Neuronal stem cell (in vitro differentiated cells): ENCODE results near the gene DPP6.

Experiments used
- DNase-seq: peaks from one replicate; pipeline ENCODE4 v3.0.0-alpha.2; 2013; ENCODE audit warnings: low spot score
- H2AFZ ChIP-seq: one replicate; pipeline ENCODE4 v1.6.1; 2013; ENCODE audit warnings: mild to moderate bottlenecking, low read length, inconsistent platforms
- H2AK5ac ChIP-seq: 2 replicates; pipeline ENCODE4 v1.6.1; 2013; ENCODE audit warnings: low read depth, mild to moderate bottlenecking, inconsistent platforms, low read length, moderate library complexity, mixed read lengths
- H2BK120ac ChIP-seq: 2 replicates; pipeline ENCODE4 v1.6.1; 2013; ENCODE audit warnings: low read depth, mild to moderate bottlenecking, inconsistent platforms, low read length, moderate library complexity, mixed read lengths
- H2BK12ac ChIP-seq: one replicate; pipeline ENCODE4 v1.6.1; 2013; ENCODE audit warnings: low read length, inconsistent platforms
- H2BK15ac ChIP-seq: 2 replicates; pipeline ENCODE4 v1.6.1; 2013; ENCODE audit warnings: mild to moderate bottlenecking, low read length, inconsistent platforms, mixed read lengths
- H2BK5ac ChIP-seq: one replicate; pipeline ENCODE4 v1.6.1; 2013; ENCODE audit warnings: inconsistent platforms, mild to moderate bottlenecking, low read length, moderate library complexity
- H3K14ac ChIP-seq: one replicate; pipeline ENCODE4 v1.6.1; 2013; ENCODE audit warnings: low read length, inconsistent platforms
- H3K18ac ChIP-seq: 2 replicates; pipeline ENCODE4 v1.6.1; 2013; ENCODE audit warnings: low read length, inconsistent platforms
- H3K23ac ChIP-seq: 2 replicates; pipeline ENCODE4 v1.6.1; 2013; ENCODE audit warnings: low read depth, mild to moderate bottlenecking, mixed read lengths, low read length, inconsistent platforms; ENCODE audit not compliant: poor library complexity
- H3K27ac ChIP-seq: replicated peaks from 3 replicates; pipeline ENCODE4 v1.5.1; 2013; ENCODE audit warnings: low read length, inconsistent platforms
- H3K27me3 ChIP-seq, 3 experiments: 2 replicates each; pipeline ENCODE4 v1.6.1; 2013; ENCODE audit warnings: low read length in 3 of 3, mild to moderate bottlenecking in 2 of 3, inconsistent platforms in 1 of 3, low read depth in 1 of 3, mixed read lengths in 1 of 3, moderate library complexity in 1 of 3; ENCODE audit not compliant: control insufficient read depth in 3 of 3, insufficient read depth in 3 of 3
- H3K36me3 ChIP-seq, 2 donors: replicated peaks in 1 of 2; 2 replicates each; pipeline ENCODE4 v1.6.1; 2013; ENCODE audit warnings: low read length in 2 of 2; ENCODE audit not compliant: control insufficient read depth in 2 of 2, insufficient read depth in 2 of 2
- H3K4ac ChIP-seq: 2 replicates; pipeline ENCODE4 v1.6.1; 2013; ENCODE audit warnings: inconsistent platforms, mild to moderate bottlenecking, low read length, moderate library complexity
- H3K4me1 ChIP-seq, 2 donors: 1 replicate in 1 of 2; 2 replicates in 1 of 2; pipeline ENCODE4 v1.6.1; 2013; ENCODE audit warnings: low read length in 2 of 2, low read depth in 1 of 2; ENCODE audit not compliant: control insufficient read depth in 2 of 2, insufficient read depth in 1 of 2
- H3K4me2 ChIP-seq: one replicate; pipeline ENCODE4 v1.6.1; 2013; ENCODE audit warnings: mild to moderate bottlenecking, low read length, inconsistent platforms; ENCODE audit not compliant: insufficient read depth, poor library complexity, severe bottlenecking
- H3K4me3 ChIP-seq, 2 donors: 2 replicates each; pipeline ENCODE4 v1.5.1; 2013; ENCODE audit warnings: low read length in 2 of 2, mild to moderate bottlenecking in 2 of 2, inconsistent platforms in 1 of 2, moderate library complexity in 1 of 2
- H3K79me1 ChIP-seq: one replicate; pipeline ENCODE4 v1.6.1; 2013; ENCODE audit warnings: low read depth, mild to moderate bottlenecking, inconsistent platforms, low read length, moderate library complexity
- H3K9ac ChIP-seq: one replicate; pipeline ENCODE4 v1.6.1; 2013; ENCODE audit warnings: mild to moderate bottlenecking, low read depth, low read length, inconsistent platforms; ENCODE audit not compliant: poor library complexity
- H3K9me3 ChIP-seq, 2 donors: replicated peaks in 1 of 2; 2 replicates each; pipeline versions ENCODE3 to v1.6.1; 2013; ENCODE audit warnings: low read length in 2 of 2, mild to moderate bottlenecking in 2 of 2, inconsistent platforms in 1 of 2, low read depth in 1 of 2, mixed read lengths in 1 of 2, moderate library complexity in 1 of 2; ENCODE audit not compliant: control insufficient read depth in 2 of 2, insufficient read depth in 1 of 2
- H4K8ac ChIP-seq: one replicate; pipeline ENCODE4 v1.6.1; 2013; ENCODE audit warnings: low read depth, mild to moderate bottlenecking, inconsistent platforms, low read length, moderate library complexity
- H4K91ac ChIP-seq: one replicate; pipeline ENCODE4 v1.6.1; 2013; ENCODE audit warnings: low read length, low read depth, mild to moderate bottlenecking, inconsistent platforms; ENCODE audit not compliant: poor library complexity
- WGBS, 2 donors: extraction: QIAGEN DNeasy Blood & Tissue Kit; methylation state at CpG; one replicate each; pipeline ENCODE4 v1.1.7; 2013; ENCODE audit warnings: missing lambda C conversion rate in 2 of 2, mixed read lengths in 1 of 2; ENCODE audit not compliant: insufficient read length in 2 of 2, insufficient replicate concordance in 1 of 2; ENCODE audit errors: extremely low coverage in 2 of 2; 5-methylcytosine and 5-hydroxymethylcytosine counted together

The DPP6 gene

DNA sequence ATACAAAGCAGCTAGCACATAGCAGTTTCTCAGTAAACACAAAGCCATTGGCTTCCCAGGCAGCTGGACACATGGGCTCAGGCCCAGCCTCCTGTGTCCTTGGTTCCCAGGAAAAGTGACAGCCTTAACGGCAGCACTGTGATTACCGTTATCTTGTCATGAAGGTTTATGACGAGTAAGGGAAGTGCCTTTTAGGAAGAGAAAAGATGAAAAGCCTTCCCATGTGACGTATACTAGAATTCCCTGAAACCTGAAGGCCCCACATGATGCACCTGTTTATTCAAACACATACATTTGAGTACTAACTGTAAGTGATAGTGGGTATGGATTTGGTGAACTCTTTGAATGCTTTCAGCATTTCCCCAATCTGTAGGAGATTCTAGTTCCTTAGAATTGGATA is 244.2 kb downstream of the DPP6 start:
- H4K91ac ChIP-seq: no peak overlapping the region
- H2BK15ac ChIP-seq: no peak overlapping the region
- H2BK5ac ChIP-seq: no peak overlapping the region
- WGBS, 2 donors: no CpG with 5 or more reads among the region's 4 CpGs
- no peak overlapping the region for H3K4ac ChIP-seq
- H3K79me1 ChIP-seq: no peaks in the 10 kb centered on the region
- no peaks in the 10 kb centered on the region for H3K4me1 ChIP-seq
- H3K9ac ChIP-seq: no peak overlapping the region
- no peak overlapping the region for H2AFZ ChIP-seq
- no peaks in the 10 kb centered on the region for H3K36me3 ChIP-seq
- no peaks in the 10 kb centered on the region for H3K9me3 ChIP-seq
- H4K8ac ChIP-seq: no peak overlapping the region
- no peak overlapping the region for H2AK5ac ChIP-seq
- H3K4me3 ChIP-seq: no peak overlapping the region
- no peak overlapping the region for H2BK120ac ChIP-seq
- no peaks in the 10 kb centered on the region for H3K27me3 ChIP-seq
- no peak overlapping the region for H3K27ac ChIP-seq
- H3K18ac ChIP-seq: no peak overlapping the region
- no peak overlapping the region for H3K4me2 ChIP-seq
- no peak overlapping the region for H3K23ac ChIP-seq
- no peak for DNase-seq
- H3K14ac ChIP-seq: no peak overlapping the region
- H2BK12ac ChIP-seq: no peak overlapping the region

DNA sequence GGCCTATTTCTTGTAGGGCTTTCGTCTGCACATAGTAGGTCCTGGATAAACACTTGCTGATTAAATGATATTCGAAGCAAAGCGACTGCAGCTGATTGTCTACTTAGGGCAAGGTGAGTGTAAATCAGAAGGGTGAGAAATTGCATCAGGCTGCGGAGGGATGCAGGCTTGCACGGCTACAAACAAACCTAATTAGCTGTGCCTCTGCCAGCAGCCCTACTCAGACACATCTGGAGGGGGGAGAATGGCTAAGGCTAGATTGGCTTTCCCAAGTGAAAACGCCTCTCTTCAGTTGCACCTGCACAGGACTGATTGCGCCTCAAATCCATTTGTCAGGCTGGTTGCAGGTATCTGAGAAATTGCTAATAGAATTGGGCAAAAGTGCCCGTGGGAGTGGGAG is 247.5 kb downstream of the DPP6 start:
- H3K9me3 ChIP-seq: no peaks in the 10 kb centered on the region
- H3K36me3 ChIP-seq: no peaks in the 10 kb centered on the region
- no CpG with 5 or more reads among the region's 8 CpGs for WGBS, 2 donors
- DNase-seq: no peak
- H3K4me1 ChIP-seq: peaks cover 0 to 4% of the 10 kb centered on the region in 2 donors
- H2BK5ac ChIP-seq: no peak overlapping the region
- no peak overlapping the region for H3K4me2 ChIP-seq
- H3K27me3 ChIP-seq: peaks cover 0 to 16% (median 0%) of the 10 kb centered on the region in 3 experiments
- no peak overlapping the region for H3K18ac ChIP-seq
- no peak overlapping the region for H3K14ac ChIP-seq
- H4K91ac ChIP-seq: no peak overlapping the region
- no peak overlapping the region for H2BK120ac ChIP-seq
- H3K4ac ChIP-seq: no peak overlapping the region
- H3K9ac ChIP-seq: no peak overlapping the region
- H3K4me3 ChIP-seq: no peak overlapping the region
- H2AFZ ChIP-seq: no peak overlapping the region
- no peak overlapping the region for H3K27ac ChIP-seq
- no peak overlapping the region for H2BK12ac ChIP-seq
- H4K8ac ChIP-seq: no peak overlapping the region
- H3K79me1 ChIP-seq: no peaks in the 10 kb centered on the region
- no peak overlapping the region for H2AK5ac ChIP-seq
- no peak overlapping the region for H2BK15ac ChIP-seq
- no peak overlapping the region for H3K23ac ChIP-seq

DNA sequence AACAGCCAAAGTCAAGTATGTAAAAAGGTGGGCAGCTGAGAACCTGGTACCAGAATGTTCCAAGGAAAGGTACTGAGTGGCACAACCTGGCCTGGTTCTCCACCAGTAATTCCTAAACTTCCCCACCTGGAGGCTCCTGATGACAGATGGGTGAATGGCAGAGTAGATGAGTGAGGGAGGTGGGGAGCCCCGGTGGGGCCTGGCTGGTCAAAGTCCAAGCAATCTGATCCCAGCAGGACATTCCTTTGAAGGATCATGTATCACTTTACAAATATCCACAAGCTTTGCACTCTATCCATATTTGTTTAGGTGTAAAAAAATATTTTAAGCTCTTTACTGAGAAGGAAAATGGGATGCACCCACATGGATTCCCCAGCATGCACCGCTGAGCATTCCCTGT is 250.2 kb downstream of the DPP6 start:
- Histone ChIP-seq H3K36me3 (no peaks in the 10 kb centered on the region), H4K91ac (no peak overlapping the region), H2BK12ac (no peak overlapping the region), H3K4me1 (peaks cover 0 to 11% of the 10 kb centered on the region in 2 donors), H3K27ac (no peak overlapping the region), H3K4ac (no peak overlapping the region), H3K18ac (no peak overlapping the region), H3K14ac (no peak overlapping the region), H3K9ac (no peak overlapping the region), H2AK5ac (no peak overlapping the region), H3K27me3 (peaks cover 0 to 38% (median 2%) of the 10 kb centered on the region in 3 experiments), H3K23ac (no peak overlapping the region), H3K4me2 (no peak overlapping the region), H4K8ac (no peak overlapping the region), H3K9me3 (no peaks in the 10 kb centered on the region), H2AFZ (no peak overlapping the region), H3K79me1 (no peaks in the 10 kb centered on the region), H2BK120ac (no peak overlapping the region), H3K4me3 (no peak overlapping the region), H2BK15ac (no peak overlapping the region), H2BK5ac (no peak overlapping the region)
- DNase-seq: no peak
- no CpG with 5 or more reads among the region's 2 CpGs for WGBS, 2 donors

DNA sequence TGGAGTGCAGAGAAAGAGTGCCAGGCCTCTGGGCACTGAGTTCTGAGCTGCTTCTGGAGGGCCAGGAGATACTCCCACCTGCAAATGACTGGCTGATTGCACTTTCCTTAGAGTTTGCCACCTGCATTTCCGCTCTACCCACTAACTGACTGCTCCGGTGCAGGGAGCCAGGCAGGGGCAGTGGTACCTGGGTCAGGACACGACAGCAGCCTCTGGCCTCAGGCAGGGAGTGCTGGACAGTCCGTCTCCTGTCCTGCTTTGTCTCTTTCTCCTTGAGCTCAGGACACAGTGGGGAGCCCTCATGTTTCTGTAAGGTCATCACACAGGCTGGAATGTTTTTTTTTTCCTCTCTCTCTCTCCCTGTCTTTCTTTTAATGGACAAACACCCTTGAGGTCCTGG is 252.0 kb downstream of the DPP6 start:
- H3K27ac ChIP-seq: no peak overlapping the region
- H2BK5ac ChIP-seq: no peak overlapping the region
- H3K9ac ChIP-seq: no peak overlapping the region
- H3K36me3 ChIP-seq: no peaks in the 10 kb centered on the region
- peaks cover 0 to 47% (median 2%) of the 10 kb centered on the region in 3 experiments for H3K27me3 ChIP-seq
- no peak overlapping the region for H2BK120ac ChIP-seq
- H3K4me3 ChIP-seq: no peak overlapping the region
- H3K23ac ChIP-seq: no peak overlapping the region
- H3K79me1 ChIP-seq: no peaks in the 10 kb centered on the region
- WGBS, 2 donors: no CpG with 5 or more reads among the region's 4 CpGs
- no peak overlapping the region for H3K4ac ChIP-seq
- no peak overlapping the region for H3K4me2 ChIP-seq
- H3K4me1 ChIP-seq: peaks cover 0 to 13% of the 10 kb centered on the region in 2 donors
- H4K8ac ChIP-seq: no peak overlapping the region
- H3K18ac ChIP-seq: no peak overlapping the region
- no peak for DNase-seq
- no peak overlapping the region for H2BK15ac ChIP-seq
- no peak overlapping the region for H4K91ac ChIP-seq
- no peak overlapping the region for H2AFZ ChIP-seq
- H2AK5ac ChIP-seq: peak overlapping the region; percentile 58
- no peak overlapping the region for H2BK12ac ChIP-seq
- H3K9me3 ChIP-seq: no peaks in the 10 kb centered on the region
- H3K14ac ChIP-seq: no peak overlapping the region
